NCI-H1105 treated with DMSO at 0.1 percent for 48 hours (cell line): ENCODE results near the gene KRT78.
"Not testable (repeated sequence)": the region's sequence is repeated elsewhere in the genome, so short reads cannot be mapped to it uniquely, and the experiment has no call there.

Experiments
- DNase-seq: peaks from one replicate; lab custom pipeline; 2025; lab: John Stamatoyannopoulos, UW

KRT78 gene

GRCh38 chr12:52848661-52849255 is at the start of gene KRT78:
Gene KRT78 (minus strand): TSS chr12:52848994. CDS start chr12:52848930, 64 bp downstream.
- DNase-seq = no peak

- DNase-seq = no peak
Measured at GRCh38 chr12:52896190-52897100, 47.7 kb upstream of the KRT78 start.

- DNase-seq = no peak
Measured at GRCh38 chr12:52895726-52896189, 47.0 kb upstream of the KRT78 start.

- no peak for DNase-seq
Measured at GRCh38 chr12:52892974-52893373, 44.2 kb upstream of the KRT78 start.

GRCh38 chr12:52892207-52892852 is 43.5 kb upstream of the KRT78 start:
- DNase-seq = no peak

- DNase-seq = no peak
Measured at GRCh38 chr12:52891044-52891443, 42.2 kb upstream of the KRT78 start.

- DNase-seq = no peak
Measured at GRCh38 chr12:52890417-52890816, 41.6 kb upstream of the KRT78 start.

GRCh38 chr12:52884526-52885293 is 35.9 kb upstream of the KRT78 start:
- DNase-seq = peak; percentile 35

GRCh38 chr12:52880499-52880898 is 31.7 kb upstream of the KRT78 start:
- DNase-seq = not testable (repeated sequence)

- DNase-seq = peak; percentile 46
Measured at GRCh38 chr12:52879394-52880351, 30.9 kb upstream of the KRT78 start.

GRCh38 chr12:52878507-52879393 is 30.0 kb upstream of the KRT78 start:
- no peak for DNase-seq

GRCh38 chr12:52877242-52877641 is 28.4 kb upstream of the KRT78 start:
- no peak for DNase-seq

GRCh38 chr12:52876372-52876771 is 27.6 kb upstream of the KRT78 start:
- DNase-seq = peak; percentile 49

- no peak for DNase-seq
Measured at GRCh38 chr12:52874573-52875435, 26.0 kb upstream of the KRT78 start.

GRCh38 chr12:52873832-52874572 is 25.2 kb upstream of the KRT78 start:
- peak; percentile 16 for DNase-seq

- DNase-seq = no peak
Measured at GRCh38 chr12:52873513-52873831, 24.7 kb upstream of the KRT78 start.

- DNase-seq = no peak
Measured at GRCh38 chr12:52872644-52873389, 24.0 kb upstream of the KRT78 start.
